Measurements from ENCODE around the gene CENPE.
A peak's percentile ranks its signal among the peaks of the same experiment; 100 is the strongest.
"Not testable (repeated sequence)": the region's sequence is repeated elsewhere in the genome, so short reads cannot be mapped to it uniquely, and the experiment has no call there.

The CENPE gene, protein sequence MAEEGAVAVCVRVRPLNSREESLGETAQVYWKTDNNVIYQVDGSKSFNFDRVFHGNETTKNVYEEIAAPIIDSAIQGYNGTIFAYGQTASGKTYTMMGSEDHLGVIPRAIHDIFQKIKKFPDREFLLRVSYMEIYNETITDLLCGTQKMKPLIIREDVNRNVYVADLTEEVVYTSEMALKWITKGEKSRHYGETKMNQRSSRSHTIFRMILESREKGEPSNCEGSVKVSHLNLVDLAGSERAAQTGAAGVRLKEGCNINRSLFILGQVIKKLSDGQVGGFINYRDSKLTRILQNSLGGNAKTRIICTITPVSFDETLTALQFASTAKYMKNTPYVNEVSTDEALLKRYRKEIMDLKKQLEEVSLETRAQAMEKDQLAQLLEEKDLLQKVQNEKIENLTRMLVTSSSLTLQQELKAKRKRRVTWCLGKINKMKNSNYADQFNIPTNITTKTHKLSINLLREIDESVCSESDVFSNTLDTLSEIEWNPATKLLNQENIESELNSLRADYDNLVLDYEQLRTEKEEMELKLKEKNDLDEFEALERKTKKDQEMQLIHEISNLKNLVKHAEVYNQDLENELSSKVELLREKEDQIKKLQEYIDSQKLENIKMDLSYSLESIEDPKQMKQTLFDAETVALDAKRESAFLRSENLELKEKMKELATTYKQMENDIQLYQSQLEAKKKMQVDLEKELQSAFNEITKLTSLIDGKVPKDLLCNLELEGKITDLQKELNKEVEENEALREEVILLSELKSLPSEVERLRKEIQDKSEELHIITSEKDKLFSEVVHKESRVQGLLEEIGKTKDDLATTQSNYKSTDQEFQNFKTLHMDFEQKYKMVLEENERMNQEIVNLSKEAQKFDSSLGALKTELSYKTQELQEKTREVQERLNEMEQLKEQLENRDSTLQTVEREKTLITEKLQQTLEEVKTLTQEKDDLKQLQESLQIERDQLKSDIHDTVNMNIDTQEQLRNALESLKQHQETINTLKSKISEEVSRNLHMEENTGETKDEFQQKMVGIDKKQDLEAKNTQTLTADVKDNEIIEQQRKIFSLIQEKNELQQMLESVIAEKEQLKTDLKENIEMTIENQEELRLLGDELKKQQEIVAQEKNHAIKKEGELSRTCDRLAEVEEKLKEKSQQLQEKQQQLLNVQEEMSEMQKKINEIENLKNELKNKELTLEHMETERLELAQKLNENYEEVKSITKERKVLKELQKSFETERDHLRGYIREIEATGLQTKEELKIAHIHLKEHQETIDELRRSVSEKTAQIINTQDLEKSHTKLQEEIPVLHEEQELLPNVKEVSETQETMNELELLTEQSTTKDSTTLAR (N-terminal part only)

DNA sequence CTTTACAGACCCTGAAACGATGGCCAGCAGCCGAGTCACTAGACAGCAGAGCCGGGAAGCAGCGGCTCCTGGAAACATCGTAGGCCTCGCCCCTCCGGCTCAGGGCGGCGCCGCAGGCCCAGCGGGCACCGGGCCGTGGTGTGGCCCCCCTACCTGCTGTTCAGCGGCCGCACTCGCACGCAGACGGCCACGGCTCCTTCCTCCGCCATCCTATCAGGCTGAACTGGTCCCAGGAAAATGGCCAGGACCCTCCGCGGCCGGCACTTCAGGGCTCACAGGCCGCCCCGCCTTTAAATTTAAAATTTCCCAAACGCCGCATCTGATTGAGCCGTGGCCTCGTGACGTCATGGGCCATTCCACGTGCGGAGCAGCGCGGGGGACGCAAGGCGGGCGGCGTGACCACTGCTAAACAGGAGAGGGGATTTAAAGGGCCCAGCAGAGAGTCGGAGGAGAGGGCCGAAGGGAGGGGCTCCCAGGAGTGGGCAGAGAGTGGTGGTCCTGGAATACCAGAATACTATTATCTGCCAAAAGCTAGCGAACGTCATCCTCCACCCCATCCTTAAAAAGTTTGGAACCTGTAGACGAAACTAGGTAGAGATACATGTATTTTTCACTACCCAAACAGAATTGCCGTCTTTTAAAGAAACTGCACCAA lies at the start of gene CENPE:
TSS of gene CENPE (minus strand) at position 233 of the 655 bp plus-strand sequence. CDS start at position 209, 24 bp downstream.
- DNase-seq, result peak; percentile 98

DNA sequence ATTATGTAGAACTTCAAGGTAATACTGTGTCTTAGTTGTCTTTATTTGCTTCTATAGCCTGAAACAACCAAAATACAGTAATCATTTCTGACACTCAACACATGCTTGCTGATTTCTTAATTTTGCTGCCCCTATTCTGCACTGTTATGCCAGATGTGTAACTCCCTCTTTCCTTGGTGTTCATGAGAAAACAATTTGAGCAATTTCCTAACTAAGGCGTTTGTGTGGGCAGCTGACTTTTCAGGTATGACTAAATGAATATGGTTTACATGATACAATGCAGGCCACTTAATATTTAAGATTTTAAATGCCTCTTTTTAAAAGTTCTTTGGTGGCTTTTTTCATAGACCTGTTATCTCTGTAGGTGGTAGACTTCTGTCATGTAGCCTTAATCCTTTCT lies 46.1 kb upstream of the CENPE start:
- no peak for DNase-seq

DNA sequence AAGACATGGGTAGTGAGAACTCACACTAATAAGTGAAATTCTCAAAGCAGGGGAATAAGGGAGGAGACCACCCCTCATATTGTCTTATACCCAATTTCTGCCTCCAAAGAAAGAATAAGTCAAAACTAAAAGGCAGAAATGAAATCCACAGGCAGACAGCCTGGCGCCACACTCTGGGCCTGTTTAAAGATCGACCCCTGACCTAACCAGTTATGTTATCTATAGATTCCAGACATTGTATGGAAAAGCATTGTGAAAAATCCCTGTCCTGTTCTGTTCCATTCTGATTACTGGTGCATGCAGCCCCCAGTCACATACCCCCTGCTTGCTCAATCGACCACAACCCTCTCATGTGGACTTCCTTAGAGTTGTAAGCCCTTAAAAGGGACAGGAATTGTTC lies 32.8 kb upstream of the CENPE start:
- DNase-seq, result not testable (repeated sequence)

DNA sequence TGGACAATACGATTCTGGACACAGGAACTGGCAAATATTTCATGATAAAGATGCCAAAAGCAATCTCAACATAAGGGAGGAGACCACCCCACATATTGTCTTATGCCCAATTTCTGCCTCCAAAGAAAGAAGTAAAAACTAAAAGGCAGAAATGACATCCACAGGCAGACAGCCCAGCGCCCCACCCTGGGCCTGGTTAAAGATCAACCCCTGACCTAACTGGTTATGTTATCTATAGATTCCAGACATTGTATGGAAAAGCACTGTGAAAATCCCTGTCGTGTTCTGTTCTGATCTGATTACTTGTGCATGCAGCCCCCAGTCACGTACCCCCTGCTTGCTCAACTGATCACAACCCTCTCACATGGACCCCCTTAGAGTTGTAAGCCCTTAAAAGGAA lies 25.4 kb upstream of the CENPE start:
- not testable (repeated sequence) for DNase-seq

DNA sequence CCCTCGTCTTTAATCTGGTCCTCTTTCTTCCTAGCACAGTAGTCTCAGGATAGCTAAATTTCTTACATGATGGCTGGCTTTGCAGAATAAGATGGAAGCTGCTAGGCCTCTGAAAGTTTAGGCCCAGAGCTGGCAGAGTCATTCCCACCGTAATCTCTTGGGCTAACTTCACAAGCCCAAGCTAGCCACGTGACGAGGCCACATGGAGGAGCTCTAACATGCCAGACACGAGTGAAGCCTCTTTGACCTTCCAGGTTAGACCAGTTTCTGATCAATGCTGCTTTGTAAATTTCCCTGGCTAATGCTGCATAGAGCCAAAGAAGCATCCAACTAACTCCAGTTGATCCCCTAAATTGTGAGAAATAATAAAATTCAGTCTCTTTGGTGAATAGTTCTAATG lies 9.5 kb upstream of the CENPE start:
- DNase-seq, result no peak

DNA sequence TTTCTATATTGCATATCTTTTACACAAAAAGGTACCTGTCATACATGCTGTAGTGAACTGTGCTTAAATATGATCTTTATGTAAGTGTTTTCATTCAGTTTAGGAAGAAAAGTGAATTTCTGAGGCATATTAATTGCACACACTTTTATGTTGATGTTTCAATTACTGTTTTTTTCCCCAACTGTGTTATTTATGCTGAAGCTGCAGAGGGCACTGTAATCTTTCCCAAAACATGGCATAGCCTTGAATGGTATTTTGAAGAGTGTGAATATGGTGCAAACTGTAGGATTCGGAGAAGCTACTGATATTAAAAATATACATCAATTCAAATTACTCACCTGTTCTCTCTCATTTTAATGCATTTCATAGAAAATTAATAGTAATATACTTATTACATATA lies 6.0 kb upstream of the CENPE start:
- no peak for DNase-seq

DNA sequence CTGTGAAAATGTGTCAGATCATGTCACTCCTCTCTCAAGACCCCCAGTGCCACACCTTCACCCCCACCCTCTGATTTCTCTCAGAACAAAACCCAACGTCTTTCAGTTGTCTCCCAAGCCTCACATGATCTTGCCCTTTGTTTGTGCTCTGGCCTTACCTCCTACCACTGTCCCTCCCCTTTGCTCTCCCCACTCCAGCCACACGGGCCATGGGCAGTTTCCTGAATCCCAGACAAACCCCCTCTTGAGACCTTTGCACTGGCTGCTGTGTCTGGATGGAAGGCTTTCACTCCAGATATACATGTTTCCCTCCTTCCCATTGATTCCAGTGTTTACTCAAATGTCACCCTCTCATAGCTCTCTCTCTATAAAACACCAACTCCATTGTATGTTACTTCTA lies 3.6 kb upstream of the CENPE start:
- DNase-seq, result no peak

DNA sequence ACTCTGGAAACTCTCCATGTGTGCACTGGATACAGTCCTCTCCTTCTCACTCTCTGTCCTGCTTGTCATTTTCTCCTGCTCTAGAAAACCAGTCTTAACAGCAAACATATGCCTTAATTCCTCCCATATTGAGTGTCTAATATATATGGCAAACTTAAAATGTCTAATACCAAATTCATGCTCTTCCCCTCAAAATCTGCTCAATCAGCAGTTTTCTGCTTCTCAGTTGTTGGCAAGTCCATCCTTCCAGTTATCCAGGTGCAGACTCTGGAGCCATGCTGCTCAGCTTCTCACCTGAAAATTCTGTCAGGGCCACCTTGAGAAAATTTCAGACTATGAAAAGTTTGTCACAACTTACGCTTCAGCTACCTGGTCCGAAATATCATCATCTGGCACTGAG lies 3.1 kb upstream of the CENPE start:
- no peak for DNase-seq

DNA sequence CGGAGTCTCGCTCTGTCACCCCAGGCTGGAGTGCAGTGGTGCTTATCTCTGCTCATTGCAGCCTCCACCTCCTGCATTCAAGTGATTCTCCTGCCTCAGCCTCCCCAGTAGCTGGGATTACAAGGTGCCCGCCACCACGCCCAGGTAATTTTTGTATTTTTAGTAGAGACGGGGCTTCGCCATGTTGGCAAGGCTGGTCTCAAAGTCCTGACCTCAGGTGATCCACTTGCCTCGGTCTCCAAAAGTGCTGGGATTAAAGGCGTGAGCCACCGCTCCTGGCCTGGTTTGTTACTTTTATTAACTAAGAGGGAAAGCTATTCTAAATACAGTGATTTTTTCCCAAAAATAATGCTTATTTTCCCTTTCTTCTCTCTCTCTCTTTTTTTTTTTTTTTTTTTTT lies 866 bp upstream of the CENPE start:
- no peak for DNase-seq

DNA sequence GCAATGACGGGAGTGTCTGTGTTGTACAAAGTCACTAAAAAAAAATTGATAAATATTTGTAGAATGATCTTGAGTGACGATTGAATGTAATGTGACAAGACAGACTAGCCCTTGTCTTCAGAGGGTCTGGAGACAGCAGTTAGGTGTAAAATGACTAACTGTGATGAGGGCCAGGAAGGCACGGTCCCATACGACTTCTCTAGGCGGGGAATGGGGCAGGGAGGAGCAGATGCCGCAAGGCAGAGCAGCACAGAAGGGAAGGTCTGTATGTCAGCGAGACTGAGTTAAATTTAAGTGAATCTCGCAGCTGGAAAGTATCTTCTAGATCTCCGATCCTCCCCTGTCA lies 405 bp downstream of the CENPE start:
- DNase-seq, result no peak

DNA sequence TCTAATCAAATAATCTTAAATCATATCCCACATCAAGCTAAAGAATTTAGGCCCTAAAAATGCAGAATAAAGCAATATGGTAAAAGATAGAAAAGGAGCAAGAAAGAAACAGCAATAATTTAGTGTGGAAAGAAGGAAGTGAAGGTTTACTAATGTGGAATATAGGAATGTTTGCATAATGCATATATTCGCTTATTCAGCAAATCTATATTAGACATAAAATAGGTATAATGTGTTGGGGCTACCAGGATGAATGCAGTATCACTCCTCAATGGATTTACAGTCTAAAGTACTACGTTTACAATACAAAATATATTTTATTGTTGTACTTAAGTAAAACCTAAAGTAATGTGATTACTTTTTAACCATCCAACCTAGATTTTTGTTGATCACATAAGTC lies 4.7 kb downstream of the CENPE start:
- no peak for DNase-seq

DNA sequence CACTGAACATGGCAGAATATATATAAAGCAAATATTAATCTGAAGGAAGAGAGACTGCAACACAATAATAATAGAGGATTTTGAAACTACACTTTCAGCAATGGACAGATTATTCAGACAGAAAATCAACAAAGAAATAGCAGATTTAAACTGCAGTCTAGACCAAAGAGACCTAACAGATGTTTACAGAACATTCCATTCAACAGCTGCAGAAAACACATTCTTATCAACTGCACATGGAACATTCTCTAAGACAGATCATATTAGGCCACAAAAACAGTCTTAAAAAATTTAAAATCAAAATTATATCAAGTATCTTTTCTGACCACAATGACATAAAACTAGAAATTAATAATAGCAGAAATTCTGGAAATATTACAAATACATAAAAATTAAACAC lies 27.1 kb downstream of the CENPE start:
- no peak for DNase-seq

DNA sequence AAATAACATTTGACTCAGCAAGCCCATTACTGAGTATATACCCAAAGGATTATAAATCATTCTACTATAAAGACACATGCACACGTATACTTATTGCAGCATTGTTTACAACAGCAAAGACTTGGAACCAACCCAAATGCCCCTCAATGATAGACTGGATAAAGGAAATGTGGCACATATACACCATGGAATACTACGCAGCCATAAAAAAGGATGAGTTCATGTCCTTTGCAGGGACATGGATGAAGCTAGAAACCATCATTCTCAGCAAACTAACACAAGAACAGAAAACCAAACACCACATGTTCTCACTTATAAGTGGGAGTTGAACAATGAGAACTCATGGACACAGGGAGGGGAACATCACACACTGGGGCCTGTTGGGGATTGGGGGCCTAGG lies 28.4 kb downstream of the CENPE start:
- DNase-seq, result not testable (repeated sequence)

DNA sequence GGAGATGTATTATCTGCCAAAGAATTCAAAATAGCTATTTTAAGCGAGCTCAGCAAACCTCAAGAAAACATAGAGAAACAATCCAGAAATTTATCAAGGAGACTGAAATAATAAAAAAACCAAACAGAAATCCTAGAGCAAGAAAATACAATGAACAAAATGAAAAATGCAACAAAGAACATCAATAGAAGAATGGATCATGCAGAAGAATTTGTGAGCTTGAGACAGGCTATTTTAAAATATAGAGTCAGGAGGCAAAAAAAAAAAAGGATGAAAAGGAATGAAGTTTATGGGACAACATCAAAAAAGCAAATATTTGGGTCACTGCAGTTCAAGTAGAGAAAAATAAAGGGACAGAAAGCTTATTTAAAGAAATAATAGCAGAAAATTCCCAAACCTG lies 29.1 kb downstream of the CENPE start:
- DNase-seq, result no peak

DNA sequence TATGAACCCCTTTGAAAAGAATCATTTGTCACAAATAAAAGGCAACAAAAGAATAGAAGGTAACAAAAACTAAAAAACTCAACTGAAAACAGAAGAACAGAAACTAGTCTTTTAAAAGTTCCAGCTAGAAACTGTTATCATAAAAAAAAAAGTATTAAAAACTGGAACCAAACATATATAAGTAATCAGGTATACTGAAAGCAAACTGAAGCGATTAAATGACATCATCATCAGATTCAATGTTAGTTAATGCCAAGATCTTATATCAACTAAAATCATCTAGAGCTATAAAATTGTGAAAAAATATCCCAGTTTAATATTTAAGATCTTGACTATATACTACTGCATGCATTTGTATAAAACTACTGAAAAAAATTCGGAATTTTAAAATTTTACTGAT lies 36.0 kb downstream of the CENPE start:
- DNase-seq, result no peak

DNA sequence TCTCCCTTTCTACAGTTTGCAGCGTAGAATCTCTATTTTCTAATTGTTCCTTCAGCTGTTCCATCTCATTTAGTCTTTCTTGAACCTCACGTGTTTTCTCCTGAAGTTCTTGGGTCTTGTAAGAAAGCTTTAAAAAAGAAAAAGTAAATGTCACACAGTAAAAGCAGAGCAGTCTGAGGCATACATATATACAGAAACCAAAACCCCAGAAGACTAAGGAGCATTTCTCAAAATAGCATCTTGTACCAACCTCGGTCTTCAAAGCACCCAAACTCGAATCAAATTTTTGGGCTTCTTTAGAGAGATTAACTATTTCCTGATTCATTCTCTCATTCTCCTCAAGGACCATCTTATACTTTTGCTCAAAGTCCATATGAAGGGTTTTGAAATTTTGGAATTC lies 39.4 kb downstream of the CENPE start:
- no peak for DNase-seq

DNA sequence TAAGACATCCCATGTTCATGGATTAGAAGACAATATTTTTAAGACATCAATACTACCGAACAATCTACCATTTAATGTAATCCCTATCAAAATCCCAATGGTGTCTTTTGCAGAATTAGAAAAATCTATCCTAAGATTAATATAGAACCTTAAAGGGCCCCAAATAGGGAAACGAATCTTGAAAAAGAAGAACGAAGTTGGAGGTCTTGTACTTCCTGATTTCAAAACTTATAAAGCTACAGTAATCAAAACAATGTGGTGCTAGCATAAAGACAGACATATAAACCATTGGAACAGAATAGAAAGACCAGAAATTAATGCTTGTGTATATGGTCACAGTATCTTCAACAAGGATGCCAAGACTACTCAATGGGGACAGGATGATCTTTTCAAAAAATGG lies 42.0 kb downstream of the CENPE start:
- DNase-seq, result no peak

DNA sequence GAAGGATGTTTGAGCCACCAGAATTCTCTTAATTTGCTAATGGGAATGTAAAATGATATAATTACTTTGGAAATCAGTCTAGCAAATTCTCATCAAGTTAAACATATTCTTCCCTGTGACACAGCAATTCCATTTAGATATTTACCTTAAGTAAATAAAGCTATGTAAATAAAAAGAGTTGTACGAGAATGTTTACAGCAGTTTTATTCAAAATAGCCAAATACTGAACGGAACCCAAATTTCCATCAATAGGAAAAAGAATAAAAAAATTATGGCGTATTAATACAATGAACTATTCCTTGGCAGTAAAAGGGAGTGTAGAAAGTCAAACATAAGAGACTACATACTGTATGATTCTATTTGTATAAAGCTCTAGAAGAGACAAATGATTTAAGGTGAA lies 45.8 kb downstream of the CENPE start:
- DNase-seq, result no peak

DNA sequence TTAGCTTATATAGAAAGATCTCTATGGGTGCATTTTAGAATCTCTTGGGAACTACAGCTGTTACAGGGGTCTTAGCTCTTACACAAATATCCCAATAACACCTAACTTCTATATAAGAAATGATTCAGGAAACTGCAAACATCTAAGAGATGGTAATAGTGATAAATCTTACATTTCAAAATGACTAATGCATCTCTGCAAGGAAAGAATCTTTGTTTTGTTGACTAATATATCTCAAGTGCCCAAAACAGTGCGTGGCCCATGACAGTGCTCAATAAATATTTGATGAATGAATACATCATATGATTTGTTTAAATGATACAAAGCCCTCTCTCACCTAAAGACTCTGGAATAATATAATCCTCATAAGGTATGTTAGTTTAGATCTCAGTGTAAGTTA lies 47.5 kb downstream of the CENPE start:
- DNase-seq, result no peak

DNA sequence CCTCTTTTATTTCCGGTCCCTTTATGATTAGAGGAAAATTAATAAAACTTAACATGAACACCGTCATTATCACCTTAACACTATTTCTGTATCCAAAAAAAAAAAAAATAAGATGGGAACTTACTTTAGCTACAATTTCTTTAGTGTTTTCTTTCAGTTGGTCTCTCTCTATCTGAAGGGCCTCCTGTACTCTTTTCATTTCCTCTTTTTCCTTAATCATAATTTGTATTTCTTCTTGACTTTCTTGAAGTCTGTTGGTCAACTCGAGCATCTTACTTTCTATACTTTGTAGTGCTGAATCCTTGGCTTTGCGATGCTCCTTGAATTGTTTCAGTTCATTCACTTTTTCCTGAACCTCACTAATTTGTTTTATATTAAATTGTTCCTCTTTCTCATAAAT lies 53.2 kb downstream of the CENPE start:
- DNase-seq, result no peak

DNA sequence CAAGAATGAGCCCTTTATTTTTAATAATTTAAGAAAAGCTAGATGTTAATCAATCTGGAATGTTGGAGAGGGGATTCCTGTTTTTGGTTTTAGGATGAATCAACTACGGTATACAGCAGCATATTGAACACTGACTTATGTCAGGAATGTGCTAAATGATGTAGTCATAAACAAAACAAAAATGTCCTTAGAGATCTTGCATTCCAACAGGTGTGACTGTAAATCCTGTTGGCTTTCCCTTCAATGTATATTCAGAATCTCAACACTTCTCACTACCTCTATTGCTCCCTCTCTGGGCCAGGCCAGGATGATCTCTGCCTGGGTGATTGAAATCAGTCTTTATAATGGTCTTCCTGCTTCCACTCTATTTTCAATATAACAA lies 60.7 kb downstream of the CENPE start:
- DNase-seq, result no peak

DNA sequence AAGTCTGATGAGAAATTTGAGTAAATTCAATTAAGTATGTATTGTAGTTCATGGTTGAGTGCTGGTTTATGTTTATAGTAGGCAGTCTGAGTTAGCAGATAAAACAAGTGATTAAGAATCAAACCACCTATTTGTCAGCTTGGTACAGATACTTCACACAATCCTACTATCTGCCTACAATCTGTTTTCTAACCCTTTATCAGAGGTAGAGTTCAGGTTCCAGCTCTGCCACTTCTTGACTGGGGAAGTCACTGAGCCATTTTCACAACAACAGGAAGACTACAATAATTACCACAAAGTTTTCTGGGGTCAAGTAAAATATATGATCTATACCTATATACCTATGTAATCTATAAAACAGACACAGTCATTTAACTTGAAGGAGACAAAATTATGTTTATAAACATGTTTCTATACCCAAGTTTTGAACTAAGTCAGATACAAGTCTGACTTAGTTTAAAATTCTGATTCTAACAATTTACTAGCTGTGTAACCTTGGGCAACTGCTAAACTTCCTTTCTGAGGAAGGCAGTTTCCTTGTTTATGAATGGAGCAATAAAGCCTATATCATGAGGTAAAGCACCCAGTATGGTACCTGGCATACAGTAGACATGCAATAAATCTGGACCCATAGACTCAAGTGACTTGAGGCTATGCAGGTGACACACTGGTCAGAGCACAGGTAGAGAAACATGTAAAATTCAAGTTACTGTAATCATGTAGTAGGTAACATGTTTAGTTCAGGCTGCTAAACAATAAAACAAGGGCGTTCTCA lies 61.3 kb downstream of the CENPE start:
- DNase-seq, result no peak

Data from retina (tissue), 1 donor.